Immature natural killer cell (primary cell): ENCODE results near the gene KCNN3. TPM values are rescaled to one million over a fixed set of nuclear protein-coding genes. Genes with fewer than 3 reads are reported as not detected.
A peak's percentile ranks its signal among the peaks of the same experiment; 100 is the strongest.

Source experiments
- DNase-seq, 3 donors: peaks; one replicate each; pipeline ENCODE4 v3.0.0; 2022; ENCODE audit warnings: mixed read lengths in 1 of 3
- H3K27ac Mint-ChIP-seq, 6 donors: one replicate each; pipeline ENCODE4 v1.8.0; 2020; ENCODE audit warnings: mixed read lengths in 6 of 6, mild to moderate bottlenecking in 5 of 6, inconsistent platforms in 4 of 6, moderate library complexity in 3 of 6
- H3K27me3 Mint-ChIP-seq, 3 donors: one replicate each; pipeline ENCODE4 v1.8.0; 2020 to 2021; ENCODE audit warnings: low read depth in 3 of 3, mild to moderate bottlenecking in 3 of 3, mixed read lengths in 3 of 3, moderate library complexity in 3 of 3, inconsistent platforms in 1 of 3
- H3K36me3 Mint-ChIP-seq, 3 donors: one replicate each; pipeline ENCODE4 v1.8.0; 2020; ENCODE audit warnings: mixed read lengths in 3 of 3, inconsistent platforms in 2 of 3, mild to moderate bottlenecking in 2 of 3
- H3K4me1 Mint-ChIP-seq, 2 donors: one replicate each; pipeline ENCODE4 v1.8.0; 2020; ENCODE audit warnings: inconsistent platforms in 2 of 2, mild to moderate bottlenecking in 2 of 2, mixed read lengths in 2 of 2, moderate library complexity in 1 of 2
- H3K4me3 Mint-ChIP-seq, 5 donors: one replicate each; pipeline ENCODE4 v1.8.0; 2020; ENCODE audit warnings: mild to moderate bottlenecking in 5 of 5, mixed read lengths in 5 of 5, inconsistent platforms in 3 of 5, moderate library complexity in 3 of 5
- H3K9me3 Mint-ChIP-seq, 6 donors: one replicate each; pipeline ENCODE4 v1.8.0; 2020; ENCODE audit warnings: mild to moderate bottlenecking in 6 of 6, mixed read lengths in 6 of 6, inconsistent platforms in 4 of 6, moderate library complexity in 3 of 6
- polyA plus RNA-seq, 3 donors: library from polyadenylated mRNA; unstranded; fragments of 300-500 nt; fragmentation: Illumina TruSeq; gene quantifications; one replicate each; pipeline ENCODE4 v1.2.3, GENCODE V29; 2021

The KCNN3 gene
- polyA plus RNA-seq, 3 donors from 2014 or later = not detected

- no peak overlapping the region for H3K4me3 Mint-ChIP-seq
- no peak overlapping the region for H3K27ac Mint-ChIP-seq
- H3K4me1 Mint-ChIP-seq = peaks cover 16 to 17% of the 10 kb centered on the region in 2 donors
- H3K27me3 Mint-ChIP-seq = peaks cover 0 to 3% (median 0%) of the 10 kb centered on the region in 3 donors
- DNase-seq = no peak
- no peaks in the 10 kb centered on the region for H3K9me3 Mint-ChIP-seq
- no peaks in the 10 kb centered on the region for H3K36me3 Mint-ChIP-seq
These were observed 53.1 kb downstream of the KCNN3 start for GRCh38 chr1:154816937-154817336.

GRCh38 chr1:154816369-154816768 lies 53.7 kb downstream of the KCNN3 start:
- Mint-ChIP-seq H3K9me3 (no peaks in the 10 kb centered on the region), H3K4me1 (peaks cover 16 to 17% of the 10 kb centered on the region in 2 donors), H3K4me3 (no peak overlapping the region), H3K27me3 (peaks cover 0 to 3% (median 0%) of the 10 kb centered on the region in 3 donors), H3K36me3 (no peaks in the 10 kb centered on the region), H3K27ac (no peak overlapping the region)
- no peak for DNase-seq

- Mint-ChIP-seq H3K4me3 (no peak overlapping the region), H3K36me3 (no peaks in the 10 kb centered on the region), H3K27me3 (peaks cover 0 to 5% (median 1%) of the 10 kb centered on the region in 3 donors), H3K27ac (no peak overlapping the region), H3K4me1 (no peaks in the 10 kb centered on the region), H3K9me3 (no peaks in the 10 kb centered on the region)
- no peak for DNase-seq
These were observed 56.1 kb downstream of the KCNN3 start for GRCh38 chr1:154813846-154814505.

- H3K36me3 Mint-ChIP-seq = no peaks in the 10 kb centered on the region
- no peaks in the 10 kb centered on the region for H3K4me1 Mint-ChIP-seq
- no peaks in the 10 kb centered on the region for H3K9me3 Mint-ChIP-seq
- no peak for DNase-seq
- H3K4me3 Mint-ChIP-seq = no peak overlapping the region
- H3K27me3 Mint-ChIP-seq = peaks cover 0 to 5% (median 1%) of the 10 kb centered on the region in 3 donors
- H3K27ac Mint-ChIP-seq = no peak overlapping the region
These were observed 56.7 kb downstream of the KCNN3 start for GRCh38 chr1:154813300-154813816.

- H3K27me3 Mint-ChIP-seq = peaks cover 0 to 6% (median 1%) of the 10 kb centered on the region in 3 donors
- no peak overlapping the region for H3K4me3 Mint-ChIP-seq
- no peaks in the 10 kb centered on the region for H3K4me1 Mint-ChIP-seq
- H3K9me3 Mint-ChIP-seq = no peaks in the 10 kb centered on the region
- no peak overlapping the region for H3K27ac Mint-ChIP-seq
- DNase-seq = no peak
- no peaks in the 10 kb centered on the region for H3K36me3 Mint-ChIP-seq
These were observed 57.2 kb downstream of the KCNN3 start for GRCh38 chr1:154812877-154813276.

- Mint-ChIP-seq H3K4me1 (peaks cover 0 to 5% of the 10 kb centered on the region in 2 donors), H3K27me3 (peaks cover 0 to 14% (median 4%) of the 10 kb centered on the region in 3 donors), H3K27ac (no peak overlapping the region)
These were observed 59.5 kb downstream of the KCNN3 start for GRCh38 chr1:154810571-154810970.

GRCh38 chr1:154809436-154810413 lies 60.4 kb downstream of the KCNN3 start:
- peaks cover under 1 to 14% (median 4%) of the 10 kb centered on the region in 3 donors for H3K27me3 Mint-ChIP-seq
- no peak overlapping the region for H3K4me3 Mint-ChIP-seq
- no peaks in the 10 kb centered on the region for H3K36me3 Mint-ChIP-seq
- peaks cover 0 to 5% of the 10 kb centered on the region in 2 donors for H3K4me1 Mint-ChIP-seq
- peaks cover 0 to 5% (median 0%) of the 10 kb centered on the region in 6 donors for H3K9me3 Mint-ChIP-seq
- DNase-seq = no peak
- peak overlapping the region in 1 of 6 donors; percentile 1 for H3K27ac Mint-ChIP-seq

More at GRCh38 chr1:154810571-154810970, 59.5 kb downstream of the KCNN3 start:
- peaks cover 0 to 5% (median 0%) of the 10 kb centered on the region in 6 donors for H3K9me3 Mint-ChIP-seq
- H3K36me3 Mint-ChIP-seq = no peaks in the 10 kb centered on the region
- no peak for DNase-seq
- no peak overlapping the region for H3K4me3 Mint-ChIP-seq

- Mint-ChIP-seq H3K4me1 (peaks cover 0 to 5% of the 10 kb centered on the region in 2 donors), H3K36me3 (no peaks in the 10 kb centered on the region), H3K4me3 (no peak overlapping the region), H3K27me3 (peaks cover 4 to 12% (median 4%) of the 10 kb centered on the region in 3 donors), H3K27ac (no peak overlapping the region), H3K9me3 (peaks cover 0 to 5% (median 0%) of the 10 kb centered on the region in 6 donors)
- no peak for DNase-seq
These were observed 61.2 kb downstream of the KCNN3 start for GRCh38 chr1:154808909-154809262.

- no peak overlapping the region for H3K4me3 Mint-ChIP-seq
- peaks cover 0 to 5% (median 0%) of the 10 kb centered on the region in 6 donors for H3K9me3 Mint-ChIP-seq
- no peak overlapping the region for H3K27ac Mint-ChIP-seq
- peaks cover 4 to 12% (median 7%) of the 10 kb centered on the region in 3 donors for H3K27me3 Mint-ChIP-seq
- DNase-seq = no peak
- H3K36me3 Mint-ChIP-seq = no peaks in the 10 kb centered on the region
- H3K4me1 Mint-ChIP-seq = peaks cover 0 to 5% of the 10 kb centered on the region in 2 donors
These were observed 61.7 kb downstream of the KCNN3 start for GRCh38 chr1:154808261-154808908.

- Mint-ChIP-seq H3K27ac (no peak overlapping the region), H3K4me1 (peaks cover 0 to 5% of the 10 kb centered on the region in 2 donors), H3K9me3 (peaks cover 0 to 5% (median 0%) of the 10 kb centered on the region in 6 donors), H3K36me3 (no peaks in the 10 kb centered on the region), H3K27me3 (peaks cover 4 to 10% (median 8%) of the 10 kb centered on the region in 3 donors), H3K4me3 (no peak overlapping the region)
- DNase-seq = no peak
These were observed 63.0 kb downstream of the KCNN3 start for GRCh38 chr1:154807048-154807591.

GRCh38 chr1:154806333-154806732 lies 63.7 kb downstream of the KCNN3 start:
- peaks cover 6 to 10% (median 8%) of the 10 kb centered on the region in 3 donors for H3K27me3 Mint-ChIP-seq

GRCh38 chr1:154802982-154803920 lies 66.8 kb downstream of the KCNN3 start:
- Mint-ChIP-seq H3K4me3 (no peak overlapping the region), H3K9me3 (peaks cover 0 to 5% (median 0%) of the 10 kb centered on the region in 6 donors), H3K36me3 (no peaks in the 10 kb centered on the region)

More at GRCh38 chr1:154806333-154806732, 63.7 kb downstream of the KCNN3 start:
- Mint-ChIP-seq H3K9me3 (peaks cover 0 to 5% (median 0%) of the 10 kb centered on the region in 6 donors), H3K4me3 (no peak overlapping the region), H3K36me3 (no peaks in the 10 kb centered on the region), H3K4me1 (peaks cover 0 to 5% of the 10 kb centered on the region in 2 donors), H3K27ac (no peak overlapping the region)
- no peak for DNase-seq

More at GRCh38 chr1:154802982-154803920, 66.8 kb downstream of the KCNN3 start:
- H3K27ac Mint-ChIP-seq = no peak overlapping the region
- peaks cover 0 to 5% of the 10 kb centered on the region in 2 donors for H3K4me1 Mint-ChIP-seq
- H3K27me3 Mint-ChIP-seq = peaks cover 5 to 8% (median 8%) of the 10 kb centered on the region in 3 donors
- no peak for DNase-seq
